ENCODE results near the gene GPR18. TPM values are rescaled to one million over a fixed set of nuclear protein-coding genes. Genes with fewer than 3 reads are reported as not detected.
"Not testable (repeated sequence)": the region's sequence is repeated elsewhere in the genome, so short reads cannot be mapped to it uniquely, and the experiment has no call there.

The GPR18 gene
- total and polyA plus RNA-seq, 9 donors = 0.30 to 0.73 TPM; not detected in 7

- intact Hi-C loops (cut with DNase I) = no loop called here
- H3K9me3 ChIP-seq = no peaks in the 10 kb centered on the region
- H3K27ac ChIP-seq = no peak overlapping the region
These were observed 42.9 kb downstream of the GPR18 start for GRCh38 chr13:99215184-99215830.

GRCh38 chr13:99214731-99215130 is 43.4 kb downstream of the GPR18 start:
- Histone ChIP-seq H3K4me1 (ENCODE audit: insufficient read depth) (peaks cover 9% of the 10 kb centered on the region), H3K9me3 (no peaks in the 10 kb centered on the region), H3K36me3 (no peaks in the 10 kb centered on the region), H3K27me3 (no peaks in the 10 kb centered on the region), H3K27ac (no peak overlapping the region), H3K4me3 (no peak overlapping the region)
- DNase-seq = no peak
- no peak for TF ChIP-seq POLR2A (IDR thresholded peaks at IDR 0.05)
- no peak for TF ChIP-seq EP300 (IDR thresholded peaks at IDR 0.05)
- TF ChIP-seq CTCF (IDR thresholded peaks at IDR 0.05) = no peak
- 5 to 63% (median 25%) methylated on average over 1 of the region's 1 CpG for WGBS, 3 donors
- intact Hi-C loops (cut with DNase I) = no loop called here

More at GRCh38 chr13:99215184-99215830, 42.9 kb downstream of the GPR18 start:
- Histone ChIP-seq H3K4me3 (no peak overlapping the region), H3K36me3 (no peaks in the 10 kb centered on the region), H3K4me1 (ENCODE audit: insufficient read depth) (peaks cover 9% of the 10 kb centered on the region), H3K27me3 (no peaks in the 10 kb centered on the region)
- 81 to 89% (median 87%) methylated on average over 15 of the region's 15 CpGs for WGBS, 3 donors
- TF ChIP-seq POLR2A (IDR thresholded peaks at IDR 0.05) (no peak), CTCF (IDR thresholded peaks at IDR 0.05) (no peak), EP300 (IDR thresholded peaks at IDR 0.05) (no peak)
- DNase-seq = peak in 1 of 5 donors; percentile 12

- Histone ChIP-seq H3K27me3 (no peaks in the 10 kb centered on the region), H3K4me3 (no peak overlapping the region), H3K9me3 (no peaks in the 10 kb centered on the region), H3K4me1 (ENCODE audit: insufficient read depth) (peaks cover 9% of the 10 kb centered on the region), H3K36me3 (no peaks in the 10 kb centered on the region), H3K27ac (no peak overlapping the region)
- no peak for DNase-seq
- WGBS, 3 donors = 67 to 73% (median 70%) methylated on average over 7 of the region's 7 CpGs
- TF ChIP-seq EP300 (IDR thresholded peaks at IDR 0.05) = no peak
- TF ChIP-seq POLR2A (IDR thresholded peaks at IDR 0.05) = no peak
- TF ChIP-seq CTCF (IDR thresholded peaks at IDR 0.05) = no peak
- intact Hi-C loops (cut with DNase I) = no loop called here
These were observed 43.9 kb downstream of the GPR18 start for GRCh38 chr13:99214232-99214631.

- no peaks in the 10 kb centered on the region for H3K36me3 ChIP-seq
- no peak for DNase-seq
- H3K9me3 ChIP-seq = no peaks in the 10 kb centered on the region
- no peaks in the 10 kb centered on the region for H3K27me3 ChIP-seq
- H3K4me3 ChIP-seq = no peak overlapping the region
- peaks cover 1% of the 10 kb centered on the region for H3K4me1 ChIP-seq (ENCODE audit: insufficient read depth)
- no peak overlapping the region for H3K27ac ChIP-seq
- intact Hi-C loops (cut with DNase I) = no loop called here
- TF ChIP-seq EP300 (IDR thresholded peaks at IDR 0.05) (no peak), CTCF (IDR thresholded peaks at IDR 0.05) (no peak), POLR2A (IDR thresholded peaks at IDR 0.05) (no peak)
- 91 to 98% (median 96%) methylated on average over 5 of the region's 5 CpGs for WGBS, 3 donors
These were observed 46.7 kb downstream of the GPR18 start for GRCh38 chr13:99211421-99212035.

GRCh38 chr13:99210627-99211026 is 47.6 kb downstream of the GPR18 start:
- H3K27me3 ChIP-seq; DNase-seq; H3K4me3 ChIP-seq; intact Hi-C loops (cut with DNase I); H3K9me3 ChIP-seq; H3K36me3 ChIP-seq; H3K27ac ChIP-seq; H3K4me1 ChIP-seq (ENCODE audit: insufficient read depth): not testable (repeated sequence)
- 90 to 92% (median 91%) methylated on average over 9 of the region's 9 CpGs for WGBS, 3 donors
